Measurements from ENCODE around the gene MGARP.

DNA sequence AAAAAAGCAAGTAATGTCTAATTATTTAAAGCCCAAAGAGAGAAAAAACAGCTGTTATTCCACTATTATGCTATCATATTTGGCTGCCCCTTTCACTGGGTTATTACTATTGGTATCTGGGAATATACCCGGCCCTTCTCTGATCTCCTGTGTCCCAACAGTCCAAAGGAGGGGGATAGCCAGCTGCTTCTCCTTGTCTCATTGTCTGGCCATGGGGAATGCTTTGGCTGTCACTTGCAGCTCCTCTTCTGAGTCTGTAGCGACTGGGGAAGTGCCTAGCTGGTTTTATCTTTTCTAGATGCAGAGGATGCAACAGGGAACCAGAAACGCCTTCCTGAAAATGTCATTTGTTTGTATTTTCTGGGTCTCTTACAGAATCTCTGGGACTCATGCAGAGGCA is 33.9 kb downstream of the MGARP start:
- TF ChIP-seq TAF1 (conservative IDR thresholded peaks at IDR 0.05) (no peak), EGR1 (IDR thresholded peaks at IDR 0.05; ENCODE audit: low read depth in 2 of 2) (no peak), GABPA (IDR thresholded peaks at IDR 0.05 in 1 of 2, conservative IDR thresholded peaks at IDR 0.05 in 1 of 2) (no peak), HNF4A (conservative IDR thresholded peaks at IDR 0.05) (no peak), RAD21 (IDR thresholded peaks at IDR 0.05) (no peak), JUND (IDR thresholded peaks at IDR 0.05) (no peak), YY1 (IDR thresholded peaks at IDR 0.05) (no peak), SP1 (IDR thresholded peaks at IDR 0.05) (no peak), FOXA2 (IDR thresholded peaks at IDR 0.05) (no peak)
- TF ChIP-seq, protein P1, sequence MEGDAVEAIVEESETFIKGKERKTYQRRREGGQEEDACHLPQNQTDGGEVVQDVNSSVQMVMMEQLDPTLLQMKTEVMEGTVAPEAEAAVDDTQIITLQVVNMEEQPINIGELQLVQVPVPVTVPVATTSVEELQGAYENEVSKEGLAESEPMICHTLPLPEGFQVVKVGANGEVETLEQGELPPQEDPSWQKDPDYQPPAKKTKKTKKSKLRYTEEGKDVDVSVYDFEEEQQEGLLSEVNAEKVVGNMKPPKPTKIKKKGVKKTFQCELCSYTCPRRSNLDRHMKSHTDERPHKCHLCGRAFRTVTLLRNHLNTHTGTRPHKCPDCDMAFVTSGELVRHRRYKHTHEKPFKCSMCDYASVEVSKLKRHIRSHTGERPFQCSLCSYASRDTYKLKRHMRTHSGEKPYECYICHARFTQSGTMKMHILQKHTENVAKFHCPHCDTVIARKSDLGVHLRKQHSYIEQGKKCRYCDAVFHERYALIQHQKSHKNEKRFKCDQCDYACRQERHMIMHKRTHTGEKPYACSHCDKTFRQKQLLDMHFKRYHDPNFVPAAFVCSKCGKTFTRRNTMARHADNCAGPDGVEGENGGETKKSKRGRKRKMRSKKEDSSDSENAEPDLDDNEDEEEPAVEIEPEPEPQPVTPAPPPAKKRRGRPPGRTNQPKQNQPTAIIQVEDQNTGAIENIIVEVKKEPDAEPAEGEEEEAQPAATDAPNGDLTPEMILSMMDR (IDR thresholded peaks at IDR 0.05; ENCODE audit: low read depth, low read length, missing input control): no peak
- TF ChIP-seq, protein P2, sequence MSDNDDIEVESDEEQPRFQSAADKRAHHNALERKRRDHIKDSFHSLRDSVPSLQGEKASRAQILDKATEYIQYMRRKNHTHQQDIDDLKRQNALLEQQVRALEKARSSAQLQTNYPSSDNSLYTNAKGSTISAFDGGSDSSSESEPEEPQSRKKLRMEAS (IDR thresholded peaks at IDR 0.05): no peak
- TF ChIP-seq, protein P3, sequence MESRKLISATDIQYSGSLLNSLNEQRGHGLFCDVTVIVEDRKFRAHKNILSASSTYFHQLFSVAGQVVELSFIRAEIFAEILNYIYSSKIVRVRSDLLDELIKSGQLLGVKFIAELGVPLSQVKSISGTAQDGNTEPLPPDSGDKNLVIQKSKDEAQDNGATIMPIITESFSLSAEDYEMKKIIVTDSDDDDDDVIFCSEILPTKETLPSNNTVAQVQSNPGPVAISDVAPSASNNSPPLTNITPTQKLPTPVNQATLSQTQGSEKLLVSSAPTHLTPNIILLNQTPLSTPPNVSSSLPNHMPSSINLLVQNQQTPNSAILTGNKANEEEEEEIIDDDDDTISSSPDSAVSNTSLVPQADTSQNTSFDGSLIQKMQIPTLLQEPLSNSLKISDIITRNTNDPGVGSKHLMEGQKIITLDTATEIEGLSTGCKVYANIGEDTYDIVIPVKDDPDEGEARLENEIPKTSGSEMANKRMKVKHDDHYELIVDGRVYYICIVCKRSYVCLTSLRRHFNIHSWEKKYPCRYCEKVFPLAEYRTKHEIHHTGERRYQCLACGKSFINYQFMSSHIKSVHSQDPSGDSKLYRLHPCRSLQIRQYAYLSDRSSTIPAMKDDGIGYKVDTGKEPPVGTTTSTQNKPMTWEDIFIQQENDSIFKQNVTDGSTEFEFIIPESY (IDR thresholded peaks at IDR 0.05): no peak
- TF ChIP-seq, protein P4, sequence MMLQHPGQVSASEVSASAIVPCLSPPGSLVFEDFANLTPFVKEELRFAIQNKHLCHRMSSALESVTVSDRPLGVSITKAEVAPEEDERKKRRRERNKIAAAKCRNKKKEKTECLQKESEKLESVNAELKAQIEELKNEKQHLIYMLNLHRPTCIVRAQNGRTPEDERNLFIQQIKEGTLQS (IDR thresholded peaks at IDR 0.05): no peak
- TF ChIP-seq, protein P5, sequence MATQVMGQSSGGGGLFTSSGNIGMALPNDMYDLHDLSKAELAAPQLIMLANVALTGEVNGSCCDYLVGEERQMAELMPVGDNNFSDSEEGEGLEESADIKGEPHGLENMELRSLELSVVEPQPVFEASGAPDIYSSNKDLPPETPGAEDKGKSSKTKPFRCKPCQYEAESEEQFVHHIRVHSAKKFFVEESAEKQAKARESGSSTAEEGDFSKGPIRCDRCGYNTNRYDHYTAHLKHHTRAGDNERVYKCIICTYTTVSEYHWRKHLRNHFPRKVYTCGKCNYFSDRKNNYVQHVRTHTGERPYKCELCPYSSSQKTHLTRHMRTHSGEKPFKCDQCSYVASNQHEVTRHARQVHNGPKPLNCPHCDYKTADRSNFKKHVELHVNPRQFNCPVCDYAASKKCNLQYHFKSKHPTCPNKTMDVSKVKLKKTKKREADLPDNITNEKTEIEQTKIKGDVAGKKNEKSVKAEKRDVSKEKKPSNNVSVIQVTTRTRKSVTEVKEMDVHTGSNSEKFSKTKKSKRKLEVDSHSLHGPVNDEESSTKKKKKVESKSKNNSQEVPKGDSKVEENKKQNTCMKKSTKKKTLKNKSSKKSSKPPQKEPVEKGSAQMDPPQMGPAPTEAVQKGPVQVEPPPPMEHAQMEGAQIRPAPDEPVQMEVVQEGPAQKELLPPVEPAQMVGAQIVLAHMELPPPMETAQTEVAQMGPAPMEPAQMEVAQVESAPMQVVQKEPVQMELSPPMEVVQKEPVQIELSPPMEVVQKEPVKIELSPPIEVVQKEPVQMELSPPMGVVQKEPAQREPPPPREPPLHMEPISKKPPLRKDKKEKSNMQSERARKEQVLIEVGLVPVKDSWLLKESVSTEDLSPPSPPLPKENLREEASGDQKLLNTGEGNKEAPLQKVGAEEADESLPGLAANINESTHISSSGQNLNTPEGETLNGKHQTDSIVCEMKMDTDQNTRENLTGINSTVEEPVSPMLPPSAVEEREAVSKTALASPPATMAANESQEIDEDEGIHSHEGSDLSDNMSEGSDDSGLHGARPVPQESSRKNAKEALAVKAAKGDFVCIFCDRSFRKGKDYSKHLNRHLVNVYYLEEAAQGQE (IDR thresholded peaks at IDR 0.05): no peak
